G401 (cell line): ENCODE data around the gene MON1A. TPM values are rescaled to one million over a fixed set of nuclear protein-coding genes. Genes with fewer than 3 reads are reported as not detected.
"Not testable (repeated sequence)": the region's sequence is repeated elsewhere in the genome, so short reads cannot be mapped to it uniquely, and the experiment has no call there.

Experiments used
- DNase-seq: peaks from one replicate; pipeline ENCODE4 v3.0.0-alpha.2; 2015; ENCODE audit warnings: low spot score
- in situ Hi-C: cut with HindIII; loops from 2 replicates; pipeline ENCODE4 v1.10.0; 2016; ENCODE audit warnings: low sequenced_read_pairs, mixed read lengths
- total RNA-seq: library from RNA; depleted of rRNA; stranded (reverse); fragments of >200 nt; shearing (Covaris generic); gene quantifications from 2 replicates; pipeline ENCODE4 v1.2.3, GENCODE V29; 2014; rRNA removed

MON1A gene
- 12.1 TPM in 2 replicates for total RNA-seq

DNA sequence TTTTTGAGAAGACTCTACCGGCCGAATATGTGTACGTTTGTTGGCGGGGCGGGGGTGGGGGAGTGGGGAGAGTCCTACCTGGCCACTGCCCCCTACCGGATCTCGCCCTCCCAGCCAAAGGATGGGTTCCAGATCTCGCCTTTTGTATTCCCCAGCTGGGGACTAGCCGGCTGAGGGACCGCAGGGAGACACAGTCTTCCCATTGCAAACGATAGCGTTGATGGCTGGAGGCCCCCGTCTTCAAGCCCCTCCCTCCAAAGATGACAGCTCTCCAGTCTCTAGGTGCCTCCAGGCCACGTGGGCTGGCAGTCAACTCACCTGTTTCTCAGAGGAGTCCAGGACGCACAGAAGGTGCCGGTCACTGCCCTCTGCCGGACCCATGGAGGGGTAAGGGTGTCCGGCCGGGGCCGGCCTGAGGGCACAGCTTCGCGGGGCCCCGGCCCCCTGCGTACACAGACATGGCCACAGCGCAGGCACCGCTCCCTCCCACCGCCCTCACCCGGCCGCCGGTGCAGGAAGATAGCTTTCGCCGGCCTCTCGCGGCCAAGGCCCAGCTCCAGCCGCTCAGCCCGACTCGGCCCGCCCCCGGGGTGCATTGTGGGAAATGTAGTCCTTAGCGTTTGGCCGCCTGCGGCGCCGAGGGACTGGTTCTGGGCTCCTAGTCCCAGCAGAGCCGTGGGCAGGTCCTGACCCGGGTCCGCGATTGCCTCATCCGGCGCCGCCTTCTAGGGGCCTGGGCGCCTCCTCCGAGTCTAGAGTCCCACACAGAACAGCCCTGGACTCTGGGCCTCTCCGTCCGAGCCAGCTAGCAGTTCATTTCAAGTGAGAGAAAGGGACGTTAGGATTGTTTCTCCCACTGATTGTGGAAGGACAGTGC, at the start of gene MON1A:
TSS of gene MON1A (minus strand) at position 521 of the 877 bp plus-strand sequence. CDS start 16,465 bp downstream, outside the sequence.
- in situ Hi-C loops, result no loop called here
- peak; percentile 91 for DNase-seq

DNA sequence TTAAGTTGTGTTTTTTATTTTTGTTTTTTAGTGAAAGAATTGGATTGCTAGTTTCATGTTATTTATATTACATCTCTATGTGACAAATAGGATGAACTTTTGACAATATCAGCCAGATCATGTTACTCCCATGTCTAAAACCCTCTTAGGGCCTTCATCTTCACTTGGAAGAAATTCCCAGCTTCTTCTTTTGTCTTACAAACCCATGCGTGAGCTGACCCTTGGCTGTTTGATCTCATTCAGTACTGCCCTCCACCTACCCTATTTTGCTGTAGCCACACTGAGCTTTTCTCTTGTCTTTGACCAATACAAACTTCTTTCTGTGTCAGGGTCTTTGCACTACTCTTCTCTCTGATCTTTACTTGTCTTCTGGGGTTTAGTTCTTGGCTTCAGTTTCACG, 47.3 kb upstream of the MON1A start:
- in situ Hi-C loops, result no loop called here
- DNase-seq, result no peak

DNA sequence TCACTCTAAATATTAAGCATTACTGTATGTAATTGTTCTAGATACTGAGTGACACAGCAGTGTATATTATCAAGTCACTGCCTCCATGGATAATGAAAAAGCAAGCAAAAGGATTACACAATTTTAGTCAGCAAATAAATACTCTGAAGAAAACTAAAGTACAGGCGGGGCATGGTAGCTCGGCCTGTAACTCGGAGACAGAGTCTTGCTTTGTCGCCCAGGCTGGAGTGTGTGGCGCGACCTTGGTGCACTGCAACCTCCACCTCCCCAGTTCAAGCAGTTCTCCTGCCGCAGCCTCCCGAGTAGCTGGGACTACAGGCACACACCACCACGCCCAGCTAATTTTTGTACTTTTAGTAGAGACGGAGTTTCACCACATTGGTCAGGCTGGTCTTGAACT, 43.0 kb upstream of the MON1A start:
- no peak for DNase-seq
- in situ Hi-C loops, result no loop called here

GRCh38 chr3:49968346-49968745, 38.7 kb upstream of the MON1A start:
- no peak for DNase-seq
- in situ Hi-C loops, result no loop called here

DNA sequence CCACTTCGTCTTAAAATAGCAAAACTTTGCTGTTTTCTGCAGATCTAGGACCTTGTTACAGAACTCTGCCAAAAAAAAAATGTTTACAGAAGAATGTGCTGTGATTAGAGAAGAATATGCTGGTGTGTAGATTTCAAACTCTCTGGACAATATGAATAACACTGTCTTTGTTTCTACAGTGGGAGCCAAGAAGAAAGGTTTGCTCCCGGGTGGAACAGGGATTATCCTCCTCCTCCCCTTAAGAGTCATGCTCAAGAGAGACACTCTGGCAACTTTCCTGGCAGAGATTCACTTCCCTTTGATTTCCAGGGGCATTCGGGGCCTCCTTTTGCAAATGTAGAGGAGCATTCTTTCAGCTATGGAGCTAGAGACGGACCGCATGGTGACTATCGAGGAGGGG, 37.7 kb upstream of the MON1A start:
- no peak for DNase-seq
- in situ Hi-C loops, result no loop called here

- no peak for DNase-seq
- in situ Hi-C loops, result no loop called here
Observed at GRCh38 chr3:49966233-49966942, 36.8 kb upstream of the MON1A start.

- in situ Hi-C loops, result no loop called here
- no peak for DNase-seq
Observed at GRCh38 chr3:49955636-49956035, 26.0 kb upstream of the MON1A start.

DNA sequence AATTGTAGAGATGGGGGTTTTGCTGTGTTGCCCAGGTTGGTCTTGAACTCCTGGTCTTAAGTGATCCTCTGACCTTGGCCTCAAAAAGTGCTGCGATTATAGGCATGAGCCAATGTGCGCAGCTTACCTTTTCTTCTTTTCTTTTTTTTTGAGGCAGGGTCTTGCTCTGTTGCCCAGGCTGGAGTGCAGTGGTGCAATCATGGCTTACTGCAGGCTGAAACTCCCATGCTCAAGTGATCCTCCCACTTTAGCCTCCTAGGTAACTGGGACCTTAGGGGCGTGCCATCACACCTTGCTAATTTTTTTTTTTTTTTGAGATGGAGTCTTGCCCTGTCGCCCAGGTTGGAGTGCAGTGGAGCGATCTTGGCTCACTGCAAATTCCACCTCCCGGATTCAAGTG, 23.3 kb upstream of the MON1A start:
- DNase-seq, result no peak
- in situ Hi-C loops, result no loop called here

DNA sequence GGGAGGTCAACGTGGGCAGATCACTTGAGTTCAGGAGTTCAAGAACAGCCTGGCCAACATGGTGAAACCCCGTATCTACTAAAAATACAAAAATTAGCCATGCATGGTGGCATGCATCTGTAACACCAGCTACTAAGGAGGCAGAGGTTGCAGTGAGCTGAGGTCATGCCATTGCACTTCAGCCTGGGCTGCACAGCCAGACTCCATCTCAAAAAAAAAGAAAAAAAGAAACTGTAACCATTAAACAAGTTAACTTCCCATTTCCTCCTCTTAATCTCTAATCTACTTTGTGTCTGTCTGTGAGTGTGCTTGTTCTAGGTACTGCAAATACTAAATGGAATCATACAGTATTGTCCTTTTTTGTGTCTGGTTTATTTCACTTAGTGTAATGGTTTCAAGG, 13.0 kb upstream of the MON1A start:
- DNase-seq, result no peak
- in situ Hi-C loops, result no loop called here

GRCh38 chr3:49940667-49941249, 11.1 kb upstream of the MON1A start:
- in situ Hi-C loops, result no loop called here
- no peak for DNase-seq

GRCh38 chr3:49939858-49940666, 10.5 kb upstream of the MON1A start, which contains the start of gene RBM6:
TSS of gene RBM6 (plus strand) at chr3:49940150. CDS start at chr3:49962642, 22,492 bp downstream.
- DNase-seq, result peak; percentile 99
- in situ Hi-C loops, result no loop called here

GRCh38 chr3:49937090-49937489, 7.5 kb upstream of the MON1A start:
- DNase-seq, result no peak
- in situ Hi-C loops, result no loop called here

GRCh38 chr3:49932281-49932680, 2.7 kb upstream of the MON1A start:
- in situ Hi-C loops, DNase-seq: not testable (repeated sequence)

DNA sequence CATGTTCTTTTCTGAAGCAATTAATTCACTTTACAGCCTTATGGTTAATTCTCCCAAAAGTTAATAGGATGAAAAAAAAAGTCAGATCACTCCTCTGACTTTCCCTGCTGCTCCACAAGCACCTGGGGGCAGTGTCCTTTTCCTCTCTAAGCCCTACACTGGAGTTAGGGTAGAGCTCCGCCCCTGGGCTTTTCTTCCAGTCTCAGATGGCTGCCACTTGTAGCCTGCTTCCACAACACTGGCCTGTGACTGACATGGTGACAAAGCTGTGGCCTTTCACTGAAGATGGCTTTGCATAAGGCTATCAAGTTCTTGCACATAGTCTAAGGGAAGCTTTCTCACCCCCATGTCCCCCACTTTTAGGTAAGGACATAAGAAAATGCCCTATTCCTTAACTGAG, 1.3 kb upstream of the MON1A start:
- in situ Hi-C loops, result no loop called here
- DNase-seq, result peak; percentile 51

GRCh38 chr3:49930168-49930690, 618 bp upstream of the MON1A start:
- in situ Hi-C loops, result no loop called here
- no peak for DNase-seq

DNA sequence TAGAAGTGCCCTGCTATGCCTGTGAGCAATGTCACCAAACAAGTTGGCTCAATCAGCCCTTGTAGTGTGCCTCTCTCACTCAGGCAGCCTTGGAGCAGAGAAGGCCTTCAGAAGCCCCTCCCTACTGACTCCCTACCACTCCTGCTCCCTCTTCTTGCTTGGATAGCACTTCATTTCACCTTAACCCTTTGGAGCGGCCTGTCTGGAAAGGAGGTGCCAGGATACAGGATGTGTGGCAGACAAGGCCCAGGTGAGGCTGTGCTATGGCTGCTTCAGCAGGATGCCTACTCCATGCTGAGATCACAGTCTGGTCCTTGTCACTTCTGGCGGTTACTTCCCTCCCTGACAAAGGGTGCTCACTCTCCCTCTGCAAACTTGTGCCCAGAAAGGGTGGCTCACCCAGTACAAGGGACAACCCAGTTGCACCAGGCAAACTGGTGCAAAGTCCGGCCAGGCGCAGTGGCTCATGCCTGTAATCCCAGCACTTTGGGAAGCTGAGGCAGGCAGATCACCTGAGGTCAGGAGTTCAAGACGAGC, 1.1 kb downstream of the MON1A start:
- DNase-seq, result no peak
- in situ Hi-C loops, result no loop called here

DNA sequence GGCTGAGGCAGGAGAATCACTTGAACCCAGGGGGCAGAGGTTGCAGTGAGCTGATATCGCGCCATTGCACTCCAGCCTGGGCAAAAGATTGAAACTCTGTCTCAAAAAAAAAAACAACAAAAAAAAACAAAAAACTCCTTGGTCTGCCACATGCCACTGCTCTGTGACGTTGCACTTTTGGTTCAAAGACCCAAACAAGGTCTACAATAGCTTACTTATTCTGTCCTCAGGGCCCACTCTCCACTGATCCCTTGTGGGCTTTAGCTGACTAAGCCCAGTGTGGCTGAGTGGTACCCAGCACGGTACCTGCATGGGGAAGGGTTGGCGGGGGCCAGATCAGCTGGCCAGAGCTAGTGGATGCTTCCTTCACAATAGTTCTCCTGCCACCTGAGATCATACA, 1.8 kb downstream of the MON1A start:
- in situ Hi-C loops, result no loop called here
- no peak for DNase-seq

GRCh38 chr3:49926117-49926728, 3.4 kb downstream of the MON1A start:
- in situ Hi-C loops, result no loop called here

More at GRCh38 chr3:49926117-49926728, 3.4 kb downstream of the MON1A start:
- DNase-seq, result no peak
